Mesendoderm (in vitro differentiated cells): ENCODE results near the gene KMT2D.
A peak's percentile ranks its signal among the peaks of the same experiment; 100 is the strongest.

Source experiments
- DNase-seq: peaks from one replicate; pipeline ENCODE4 v3.0.0; 2013
- H2AK5ac ChIP-seq: 2 replicates; pipeline ENCODE4 v1.6.1; 2013; ENCODE audit warnings: low read length, inconsistent platforms
- H2BK120ac ChIP-seq: 2 replicates; pipeline ENCODE4 v1.6.1; 2013; ENCODE audit warnings: low read depth, mild to moderate bottlenecking, low read length, moderate library complexity, mixed read lengths
- H2BK15ac ChIP-seq: replicated peaks from 2 replicates; pipeline ENCODE4 v1.6.1; 2013; ENCODE audit warnings: low read depth, mild to moderate bottlenecking, moderate library complexity
- H2BK5ac ChIP-seq: 2 replicates; pipeline ENCODE4 v1.6.1; 2013; ENCODE audit warnings: low read length, inconsistent platforms
- H3K18ac ChIP-seq: 2 replicates; pipeline ENCODE4 v1.6.1; 2013; ENCODE audit warnings: mild to moderate bottlenecking, low read length, mixed read lengths
- H3K23ac ChIP-seq: one replicate; pipeline ENCODE4 v1.6.1; 2013; ENCODE audit warnings: low read length
- H3K27ac ChIP-seq: 2 replicates; pipeline ENCODE4 v1.5.1; 2013; ENCODE audit warnings: low read depth, mild to moderate bottlenecking, inconsistent platforms, low read length, moderate library complexity
- H3K27me3 ChIP-seq: 2 replicates; pipeline ENCODE4 v1.6.1; 2013; ENCODE audit warnings: low read length, control low read depth, mild to moderate bottlenecking, inconsistent platforms; ENCODE audit not compliant: insufficient read depth, poor library complexity
- H3K36me3 ChIP-seq: 2 replicates; pipeline ENCODE4 v1.6.1; 2013; ENCODE audit warnings: low read length, inconsistent platforms; ENCODE audit not compliant: control insufficient read depth, insufficient read depth
- H3K4ac ChIP-seq: one replicate; pipeline ENCODE4 v1.6.1; 2013; ENCODE audit warnings: low read depth, mild to moderate bottlenecking, low read length, moderate library complexity
- H3K4me1 ChIP-seq: 2 replicates; pipeline ENCODE4 v1.6.1; 2013; ENCODE audit warnings: low read depth, low read length, inconsistent platforms; ENCODE audit not compliant: control insufficient read depth
- H3K4me2 ChIP-seq: 2 replicates; pipeline ENCODE4 v1.6.1; 2013; ENCODE audit warnings: low read length
- H3K4me3 ChIP-seq: 2 replicates; pipeline ENCODE4 v1.5.1; 2013; ENCODE audit warnings: mild to moderate bottlenecking, low read length
- H3K56ac ChIP-seq: one replicate; pipeline ENCODE4 v1.6.1; 2013; ENCODE audit warnings: low read length
- H3K79me1 ChIP-seq: 2 replicates; pipeline ENCODE4 v1.6.1; 2013; ENCODE audit warnings: low read length, inconsistent platforms
- H3K79me2 ChIP-seq: 2 replicates; pipeline ENCODE4 v1.6.1; 2013; ENCODE audit warnings: mild to moderate bottlenecking, low read length; ENCODE audit not compliant: control insufficient read depth, insufficient read depth
- H3K9ac ChIP-seq: 2 replicates; pipeline ENCODE4 v1.6.1; 2013; ENCODE audit warnings: low read length, inconsistent platforms
- H4K5ac ChIP-seq: one replicate; pipeline ENCODE4 v1.6.1; 2013; ENCODE audit warnings: low read length
- H4K8ac ChIP-seq: one replicate; pipeline ENCODE4 v1.6.1; 2013; ENCODE audit warnings: low read depth, mild to moderate bottlenecking, control low read depth, low read length, moderate library complexity
- WGBS: extraction: QIAGEN DNeasy Blood & Tissue Kit; methylation state at CpG from one replicate; pipeline ENCODE4 v1.1.7; 2013; ENCODE audit warnings: low lambda C conversion rate, missing lambda C conversion rate; ENCODE audit not compliant: insufficient coverage; ENCODE audit errors: extremely low coverage; 5-methylcytosine and 5-hydroxymethylcytosine counted together

KMT2D gene

GRCh38 chr12:49084438-49084837 is 23.8 kb upstream of the KMT2D start:
- no peak overlapping the region for H2AK5ac ChIP-seq
- H3K4ac ChIP-seq = no peak overlapping the region
- DNase-seq = no peak
- H3K56ac ChIP-seq = no peak overlapping the region
- H3K23ac ChIP-seq = no peak overlapping the region
- no peak overlapping the region for H3K18ac ChIP-seq
- no peak overlapping the region for H3K4me2 ChIP-seq
- H3K79me1 ChIP-seq = no peaks in the 10 kb centered on the region
- H3K27me3 ChIP-seq = peaks cover 15% of the 10 kb centered on the region
- no peak overlapping the region for H3K27ac ChIP-seq
- H2BK120ac ChIP-seq = no peak overlapping the region
- no peak overlapping the region for H2BK5ac ChIP-seq
- H3K36me3 ChIP-seq = no peaks in the 10 kb centered on the region
- H3K79me2 ChIP-seq = no peaks in the 10 kb centered on the region
- H3K4me3 ChIP-seq = no peak overlapping the region
- no CpG with 5 or more reads among the region's 3 CpGs for WGBS
- H2BK15ac ChIP-seq = no peak overlapping the region
- peaks cover 3% of the 10 kb centered on the region for H3K4me1 ChIP-seq
- no peak overlapping the region for H3K9ac ChIP-seq
- no peak overlapping the region for H4K8ac ChIP-seq
- no peak overlapping the region for H4K5ac ChIP-seq

GRCh38 chr12:49079793-49080192 is 19.2 kb upstream of the KMT2D start:
- Histone ChIP-seq H3K27ac (no peak overlapping the region), H3K79me2 (no peaks in the 10 kb centered on the region), H2BK5ac (no peak overlapping the region), H3K36me3 (no peaks in the 10 kb centered on the region), H4K5ac (no peak overlapping the region), H3K4ac (no peak overlapping the region), H2BK120ac (no peak overlapping the region), H3K4me1 (no peaks in the 10 kb centered on the region), H3K9ac (no peak overlapping the region), H3K18ac (no peak overlapping the region), H3K23ac (no peak overlapping the region), H2AK5ac (no peak overlapping the region), H3K4me2 (no peak overlapping the region), H3K79me1 (no peaks in the 10 kb centered on the region), H3K4me3 (no peak overlapping the region), H3K27me3 (no peaks in the 10 kb centered on the region), H4K8ac (no peak overlapping the region), H3K56ac (no peak overlapping the region), H2BK15ac (no peak overlapping the region)
- no peak for DNase-seq
- WGBS = no CpG with 5 or more reads among the region's 1 CpG

GRCh38 chr12:49070971-49071370 is 10.4 kb upstream of the KMT2D start:
- Histone ChIP-seq H4K5ac (no peak overlapping the region), H2BK15ac (no peak overlapping the region), H3K27me3 (no peaks in the 10 kb centered on the region), H4K8ac (no peak overlapping the region), H3K56ac (no peak overlapping the region), H2BK5ac (no peak overlapping the region), H3K9ac (no peak overlapping the region), H3K4ac (no peak overlapping the region), H3K27ac (no peak overlapping the region), H2AK5ac (no peak overlapping the region), H3K4me1 (peaks cover 4% of the 10 kb centered on the region), H3K79me1 (no peaks in the 10 kb centered on the region), H3K4me3 (no peak overlapping the region), H3K36me3 (no peaks in the 10 kb centered on the region), H3K18ac (no peak overlapping the region), H3K23ac (no peak overlapping the region), H2BK120ac (no peak overlapping the region), H3K4me2 (no peak overlapping the region), H3K79me2 (no peaks in the 10 kb centered on the region)
- WGBS = no CpG with 5 or more reads among the region's 11 CpGs
- DNase-seq = no peak

GRCh38 chr12:49069507-49070346 is 9.1 kb upstream of the KMT2D start, which contains the start of gene RHEBL1:
TSS of gene RHEBL1 (minus strand) at chr12:49069979. CDS start at chr12:49069785, 194 bp downstream.
- DNase-seq = peak; percentile 95
- Histone ChIP-seq H2BK120ac (no peak within 1 kb of the TSS), H3K27me3 (no peaks in the 10 kb centered on the region), H4K8ac (peak within 1 kb of the TSS; percentile 65), H2AK5ac (no peak within 1 kb of the TSS), H3K23ac (no peak within 1 kb of the TSS), H3K79me2 (no peaks in the 10 kb centered on the region), H3K4me3 (peak within 1 kb of the TSS; percentile 72), H3K4ac (peak within 1 kb of the TSS; percentile 65), H3K79me1 (no peaks in the 10 kb centered on the region), H3K27ac (no peak within 1 kb of the TSS), H3K56ac (peak within 1 kb of the TSS; percentile 91), H3K4me2 (peak within 1 kb of the TSS; percentile 96), H3K9ac (peak within 1 kb of the TSS; percentile 62), H3K4me1 (peaks cover 4% of the 10 kb centered on the region), H3K36me3 (no peaks in the 10 kb centered on the region), H2BK5ac (no peak within 1 kb of the TSS), H4K5ac (no peak within 1 kb of the TSS), H2BK15ac (no peak within 1 kb of the TSS), H3K18ac (no peak within 1 kb of the TSS)
- no CpG with 5 or more reads among the region's 60 CpGs for WGBS

GRCh38 chr12:49068879-49069506 is 8.4 kb upstream of the KMT2D start:
- no peak overlapping the region for H3K27ac ChIP-seq
- no peak overlapping the region for H3K4ac ChIP-seq
- no peak overlapping the region for H4K5ac ChIP-seq
- H3K27me3 ChIP-seq = no peaks in the 10 kb centered on the region
- H2BK120ac ChIP-seq = no peak overlapping the region
- H3K23ac ChIP-seq = no peak overlapping the region
- no peak overlapping the region for H3K18ac ChIP-seq
- WGBS = no CpG with 5 or more reads among the region's 21 CpGs
- peak overlapping the region; percentile 96 for H3K4me2 ChIP-seq
- peaks cover 4% of the 10 kb centered on the region for H3K4me1 ChIP-seq
- peak overlapping the region; percentile 62 for H3K9ac ChIP-seq
- no peak overlapping the region for H4K8ac ChIP-seq
- DNase-seq = no peak
- no peak overlapping the region for H2BK15ac ChIP-seq
- peak overlapping the region; percentile 91 for H3K56ac ChIP-seq
- no peak overlapping the region for H2AK5ac ChIP-seq
- H3K4me3 ChIP-seq = peak overlapping the region; percentile 72
- no peaks in the 10 kb centered on the region for H3K79me1 ChIP-seq
- no peaks in the 10 kb centered on the region for H3K79me2 ChIP-seq
- H2BK5ac ChIP-seq = no peak overlapping the region
- no peaks in the 10 kb centered on the region for H3K36me3 ChIP-seq
